Mucosa of descending colon (tissue), 3 donors: ENCODE data around the gene SEC14L6. TPM values are rescaled to one million over a fixed set of nuclear protein-coding genes. Genes with fewer than 3 reads are reported as not detected.

Experiments used
- ATAC-seq: fragments of 200-7000 bp; cut with Tn5 transposase; one replicate; pipeline ENCODE4 v1.9.1; 2020; ENCODE audit warnings: mild to moderate bottlenecking, moderate library complexity
- DNase-seq, 3 donors: peaks; one replicate each; pipeline ENCODE4 v3.0.0-alpha.2; 2020
- H3K36me3 ChIP-seq: fragments of 200-600 bp; one replicate; pipeline ENCODE4 v1.8.0; 2021; ENCODE audit warnings: low read depth, mild to moderate bottlenecking
- H3K4me1 ChIP-seq: fragments of 200-600 bp; one replicate; pipeline ENCODE4 v1.8.0; 2021; ENCODE audit warnings: low read depth, mild to moderate bottlenecking
- H3K4me3 ChIP-seq: fragments of 200-600 bp; one replicate; pipeline ENCODE4 v1.8.0; 2021; ENCODE audit warnings: mild to moderate bottlenecking
- H3K9me3 ChIP-seq: fragments of 200-600 bp; one replicate; pipeline ENCODE4 v1.8.0; 2021; ENCODE audit warnings: mild to moderate bottlenecking
- CTCF ChIP-seq: fragments of 200-600 bp; IDR thresholded peaks from one replicate; pipeline ENCODE4 v1.8.0; 2022; ENCODE audit warnings: antibody characterized with exemption, mild to moderate bottlenecking
- intact Hi-C, 2 donors: fragments of 100-400 bp; cut with DNase I in 1 of 2; cut with micrococcal nuclease in 1 of 2; formaldehyde crosslinking; loops; one replicate each; pipeline versions ENCODE4 v1.11.0 to v1.11.1; 2022; cut with DNase I, micrococcal nuclease
- total RNA-seq, 3 donors: library from RNA; stranded (reverse); fragmentation: NEBNext Ultra II Directional in 2 of 3; extraction: Animal tissue kit (Norgen Biotek cat#: 25700) in 2 of 3; gene quantifications; one replicate each; pipeline versions ENCODE4 v1.2.1 to v1.2.4, GENCODE V29; 2021 to 2023
- donor health status: DM: no; HTN: no; CAD: no; lungs with moderate emphysema.
- donor health status: DM: no; HTN: no; CAD: no.
- donor health status: DM: no; HTN: yes; CAD: no.

The SEC14L6 gene
- total RNA-seq, 3 donors from 2014 or later = 0.26 to 0.47 TPM; not detected in 1

- H3K4me1 ChIP-seq = peaks cover 2% of the 10 kb centered on the region
- intact Hi-C loops = no loop called here
- TF ChIP-seq CTCF = no peak
- H3K36me3 ChIP-seq = no peaks in the 10 kb centered on the region
- H3K9me3 ChIP-seq = no peaks in the 10 kb centered on the region
- DNase-seq = peak in 1 of 3 donors; percentile 7
- ATAC-seq = no peak
- H3K4me3 ChIP-seq = no peak overlapping the region
Observed at GRCh38 chr22:30537083-30537731, 9.3 kb downstream of the SEC14L6 start.

- DNase-seq (peak in 1 of 3 donors; percentile 4), ATAC-seq (no peak)
- intact Hi-C loops = no loop called here
- H3K4me1 ChIP-seq = no peaks in the 10 kb centered on the region
- no peaks in the 10 kb centered on the region for H3K36me3 ChIP-seq
- TF ChIP-seq CTCF = no peak
- no peaks in the 10 kb centered on the region for H3K9me3 ChIP-seq
- no peak overlapping the region for H3K4me3 ChIP-seq
Observed at GRCh38 chr22:30535182-30535581, 11.4 kb downstream of the SEC14L6 start.

- no peak overlapping the region for H3K4me3 ChIP-seq
- no peaks in the 10 kb centered on the region for H3K9me3 ChIP-seq
- intact Hi-C loops = no loop called here
- DNase-seq (peak in 1 of 3 donors; percentile 19), ATAC-seq (no peak)
- no peak for TF ChIP-seq CTCF
- H3K36me3 ChIP-seq = no peaks in the 10 kb centered on the region
- no peaks in the 10 kb centered on the region for H3K4me1 ChIP-seq
Observed at GRCh38 chr22:30531651-30532608, 14.6 kb downstream of the SEC14L6 start.

- intact Hi-C loops = no loop called here
- no peak for TF ChIP-seq CTCF
Observed at GRCh38 chr22:30526656-30527055, 19.9 kb downstream of the SEC14L6 start.

GRCh38 chr22:30523646-30524489 is 22.7 kb downstream of the SEC14L6 start:
- no peak overlapping the region for H3K4me3 ChIP-seq
- TF ChIP-seq CTCF = no peak
- intact Hi-C loops = no loop called here
- DNase-seq = no peak
- H3K9me3 ChIP-seq = no peaks in the 10 kb centered on the region
- no peaks in the 10 kb centered on the region for H3K4me1 ChIP-seq
- no peak for ATAC-seq
- H3K36me3 ChIP-seq = no peaks in the 10 kb centered on the region

More at GRCh38 chr22:30526656-30527055, 19.9 kb downstream of the SEC14L6 start:
- no peak for ATAC-seq
- Histone ChIP-seq H3K9me3 (no peaks in the 10 kb centered on the region), H3K4me3 (no peak overlapping the region), H3K4me1 (no peaks in the 10 kb centered on the region), H3K36me3 (no peaks in the 10 kb centered on the region)
- DNase-seq = no peak
